CMK (cell line): ENCODE measurements around the gene BHLHA15.
A peak's percentile ranks its signal among the peaks of the same experiment; 100 is the strongest.
"Not testable (repeated sequence)": the region's sequence is repeated elsewhere in the genome, so short reads cannot be mapped to it uniquely, and the experiment has no call there.

Experiments used
- DNase-seq: peaks from one replicate; pipeline ENCODE4 v3.0.0-alpha.2; 2010; ENCODE audit warnings: low read depth

The BHLHA15 gene

GRCh38 chr7:98210513-98211220, 572 bp upstream of the BHLHA15 start:
- no peak for DNase-seq

- DNase-seq: no peak
Observed at GRCh38 chr7:98211676-98212531, 665 bp downstream of the BHLHA15 start.

- no peak for DNase-seq
Observed at GRCh38 chr7:98212532-98213041, 1.3 kb downstream of the BHLHA15 start.

DNA sequence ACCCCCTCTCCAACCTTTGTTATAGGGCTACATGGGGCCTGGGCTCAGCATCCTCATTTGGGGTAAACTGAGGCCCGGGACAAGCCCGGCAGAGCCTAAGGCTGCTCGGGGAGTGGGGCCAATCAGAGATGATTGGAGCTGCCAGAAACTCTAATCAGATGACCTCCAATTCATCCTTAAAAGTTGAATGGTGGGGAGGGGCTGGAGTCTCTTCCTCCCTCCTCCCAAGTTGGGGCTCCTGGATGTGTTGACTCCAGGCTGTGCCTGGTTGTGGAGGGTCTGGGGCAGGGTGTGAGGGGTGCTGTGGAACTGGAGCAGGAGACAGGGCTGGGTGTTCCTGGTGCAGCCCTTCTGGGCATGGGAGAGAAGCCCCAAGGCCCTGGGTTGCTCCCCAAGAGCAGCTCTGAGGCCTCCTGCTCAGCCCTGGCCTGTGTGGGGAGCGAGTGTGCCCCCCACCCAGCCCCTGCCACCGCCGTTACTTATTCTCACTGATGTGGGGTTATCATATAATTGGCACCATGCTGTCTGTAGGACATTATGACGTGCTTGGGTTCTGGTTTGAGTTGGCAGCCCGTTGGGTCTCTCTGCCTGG, 2.2 kb downstream of the BHLHA15 start:
- no peak for DNase-seq

- DNase-seq: no peak
Observed at GRCh38 chr7:98213888-98214810, 2.9 kb downstream of the BHLHA15 start.

DNA sequence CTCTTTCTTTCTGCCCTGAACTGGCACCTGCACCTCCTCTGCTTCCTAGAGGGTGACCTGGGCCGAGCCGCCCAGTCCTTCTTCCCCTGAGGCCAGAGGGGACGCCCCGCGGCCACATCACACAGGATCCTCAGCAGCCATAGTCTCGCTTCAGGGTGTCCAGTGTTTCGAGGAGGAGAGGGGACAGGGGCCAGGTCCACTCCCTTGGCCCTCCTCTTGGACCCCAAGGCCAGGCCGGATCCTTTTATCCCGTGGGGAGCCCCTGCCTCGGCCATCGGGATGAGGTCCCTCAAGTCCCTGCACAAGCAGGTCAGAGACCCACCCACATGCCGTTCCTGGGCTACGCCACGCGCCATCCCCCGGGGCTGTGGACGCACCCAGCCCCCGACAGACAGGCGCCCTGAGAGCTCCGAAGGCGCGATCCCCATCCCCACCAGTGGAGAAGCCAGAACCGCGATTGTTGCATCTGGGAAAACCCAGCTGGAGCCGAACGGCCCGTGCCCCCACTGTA, 3.6 kb downstream of the BHLHA15 start:
- no peak for DNase-seq

DNA sequence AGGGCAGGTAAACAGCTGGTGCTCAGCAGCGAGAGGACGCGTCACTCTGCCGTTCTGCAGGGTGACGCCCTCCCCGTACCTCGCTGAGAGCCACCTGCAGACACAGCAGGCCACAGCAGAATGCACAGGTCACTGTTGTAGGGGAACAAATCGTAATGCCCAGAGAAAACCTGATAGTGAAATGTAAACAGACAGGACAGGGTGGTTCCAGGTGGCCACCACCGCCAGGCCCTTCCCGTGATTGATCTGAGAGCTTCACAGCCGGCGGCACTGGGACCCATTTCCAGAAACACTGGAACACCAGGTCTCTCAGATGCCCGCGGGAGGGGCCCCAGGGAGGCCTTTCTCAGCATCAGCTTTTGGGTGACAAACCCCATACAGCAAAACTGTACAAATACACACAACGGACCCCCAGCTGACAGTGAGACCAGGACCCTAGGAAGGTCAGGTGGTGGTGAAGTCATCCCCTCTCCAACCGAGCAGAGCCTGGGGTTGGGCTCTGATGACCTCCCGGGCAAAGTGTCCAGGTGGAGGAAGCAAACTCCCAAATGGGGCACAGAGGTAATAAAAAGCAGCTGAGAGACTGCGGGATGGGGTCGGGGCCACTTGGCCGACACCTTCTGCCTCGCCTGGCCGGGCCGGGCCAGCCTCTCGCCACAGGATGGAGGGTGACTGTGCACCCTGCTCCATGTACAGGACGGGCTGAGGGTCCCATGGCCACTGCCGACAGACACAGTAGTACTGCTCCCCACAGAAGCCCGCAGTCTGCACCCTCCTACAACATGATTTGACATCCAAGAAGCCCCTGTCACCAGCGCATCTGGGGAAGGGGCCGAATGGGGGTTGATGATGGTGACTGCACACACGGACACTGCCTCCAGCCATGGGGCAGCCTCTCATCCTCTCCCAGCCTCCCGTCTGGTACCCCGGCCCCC, 4.6 kb downstream of the BHLHA15 start:
- no peak for DNase-seq

GRCh38 chr7:98216941-98217622, 5.8 kb downstream of the BHLHA15 start:
- no peak for DNase-seq

DNA sequence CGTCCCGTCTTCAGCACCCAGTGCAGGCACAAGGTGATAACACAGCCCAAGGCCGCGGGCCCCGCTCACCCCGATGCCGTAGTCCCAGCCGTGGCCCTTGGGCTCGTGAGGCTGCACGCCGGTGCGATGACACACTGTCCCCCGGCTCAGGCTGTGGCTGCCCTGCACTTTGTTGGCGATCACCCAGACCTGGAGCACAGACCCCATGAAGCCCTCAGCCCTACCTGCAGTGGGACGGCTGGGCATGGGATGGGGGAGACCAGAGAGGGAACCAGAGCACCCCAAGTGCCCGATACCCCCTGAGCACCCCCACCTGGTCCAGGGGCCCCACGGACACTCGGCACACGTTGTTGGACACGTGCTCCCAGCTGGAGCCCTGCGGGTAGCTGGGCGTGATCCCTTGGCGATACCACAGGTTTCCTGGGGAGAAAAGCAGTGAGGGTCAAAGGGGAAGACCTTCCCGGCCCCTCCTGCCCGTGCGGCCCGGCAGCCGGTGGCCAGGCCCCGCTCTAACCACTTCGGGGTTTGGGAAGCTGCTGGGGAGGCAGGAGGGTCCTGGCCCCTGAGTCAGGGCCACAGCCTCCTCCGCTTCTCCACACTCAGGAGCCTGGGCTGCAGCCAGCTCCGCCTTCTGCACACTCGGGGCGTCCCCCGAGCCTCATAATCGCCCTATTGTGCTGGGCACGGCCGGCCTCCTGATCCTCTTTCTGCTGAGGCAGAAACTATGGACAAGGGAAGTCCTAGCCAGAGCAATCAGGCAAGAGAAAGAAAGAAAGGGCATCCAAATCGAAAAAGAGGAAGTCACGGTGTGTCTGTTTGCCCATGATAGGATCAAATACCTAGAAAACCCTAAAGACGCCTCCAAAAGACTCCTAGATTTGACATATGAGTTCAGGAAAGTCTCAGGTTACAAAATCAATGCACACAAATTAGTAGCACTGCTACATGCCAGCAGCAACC, 6.7 kb downstream of the BHLHA15 start:
- peak; percentile 59 for DNase-seq

GRCh38 chr7:98219382-98219781, 8.1 kb downstream of the BHLHA15 start:
- DNase-seq: not testable (repeated sequence)

DNA sequence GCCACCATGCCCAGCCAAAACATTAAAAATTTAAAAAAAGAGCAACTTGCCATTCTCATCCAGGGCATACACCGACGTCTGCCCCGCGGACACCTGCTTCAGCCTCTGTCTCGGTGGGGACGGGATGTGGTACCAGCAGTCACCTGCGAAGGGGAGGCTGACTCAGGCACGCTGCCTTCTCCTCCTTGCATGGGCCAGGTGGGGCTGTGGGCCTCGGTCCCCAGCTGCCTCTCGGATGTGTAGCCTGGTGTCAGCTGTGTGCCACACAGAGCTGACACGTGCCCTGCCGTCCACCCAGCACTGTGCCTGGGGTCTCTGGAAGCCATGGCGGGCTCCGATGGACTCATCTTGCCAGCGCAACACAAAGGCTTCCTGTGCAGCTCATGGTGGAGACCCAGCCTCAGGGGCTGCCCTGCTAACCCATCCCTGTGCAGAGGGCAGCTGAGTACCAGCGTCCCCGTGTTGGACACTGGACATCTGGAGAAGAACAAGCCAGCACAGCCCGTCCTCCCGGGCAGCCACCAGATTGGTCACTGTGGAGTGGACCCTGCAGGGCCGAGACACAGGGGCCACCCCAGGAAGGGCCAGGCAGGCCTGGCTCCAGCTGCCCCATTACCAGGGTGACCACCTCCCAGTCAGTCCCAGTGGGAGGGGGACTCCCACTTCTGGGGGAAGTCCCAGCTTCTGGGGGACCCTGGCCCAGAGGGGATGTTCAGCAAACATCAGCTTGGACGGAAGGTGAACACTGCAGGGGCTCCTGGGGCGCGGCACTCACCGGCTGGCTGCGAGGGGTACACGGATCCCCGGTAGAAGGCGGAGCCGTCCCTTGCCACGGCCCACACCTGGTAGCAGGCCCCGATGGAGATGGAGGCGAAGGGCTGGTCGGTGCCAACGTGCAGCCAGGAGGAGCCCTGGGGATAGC, 10.6 kb downstream of the BHLHA15 start:
- no peak for DNase-seq

DNA sequence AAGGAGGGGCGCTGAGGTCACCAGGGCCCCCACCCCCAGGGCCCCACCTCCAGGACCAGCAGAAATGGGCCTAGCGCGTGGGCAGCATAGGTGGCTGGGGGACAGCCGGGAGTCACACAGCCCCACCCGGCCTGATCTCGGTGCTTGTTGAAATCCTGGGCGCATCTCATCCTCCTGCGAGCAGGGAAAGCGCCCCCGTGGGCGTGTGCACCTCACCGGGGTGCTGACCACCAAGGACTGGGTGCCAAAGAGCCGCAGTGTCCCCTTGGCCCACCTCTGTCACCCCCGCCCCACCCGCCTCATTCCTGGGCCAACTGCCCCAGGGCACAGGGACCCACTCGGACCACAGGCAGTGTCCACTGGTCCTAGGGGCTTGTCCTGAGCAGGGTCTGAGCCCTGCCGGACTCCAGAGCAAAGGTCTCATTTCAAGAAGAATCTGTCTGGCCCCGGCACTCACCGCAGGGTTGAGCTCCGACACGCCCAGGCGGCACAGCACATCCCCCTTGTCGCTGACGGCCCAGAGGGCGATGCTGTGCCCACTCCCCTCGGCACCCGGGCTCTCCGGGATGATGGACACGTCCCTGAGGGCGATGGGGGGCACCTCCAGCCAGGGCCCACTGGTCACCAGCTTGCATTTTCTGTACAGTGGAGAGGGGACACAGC, 11.4 kb downstream of the BHLHA15 start:
- DNase-seq: no peak

GRCh38 chr7:98223351-98223897, 12.2 kb downstream of the BHLHA15 start:
- no peak for DNase-seq

DNA sequence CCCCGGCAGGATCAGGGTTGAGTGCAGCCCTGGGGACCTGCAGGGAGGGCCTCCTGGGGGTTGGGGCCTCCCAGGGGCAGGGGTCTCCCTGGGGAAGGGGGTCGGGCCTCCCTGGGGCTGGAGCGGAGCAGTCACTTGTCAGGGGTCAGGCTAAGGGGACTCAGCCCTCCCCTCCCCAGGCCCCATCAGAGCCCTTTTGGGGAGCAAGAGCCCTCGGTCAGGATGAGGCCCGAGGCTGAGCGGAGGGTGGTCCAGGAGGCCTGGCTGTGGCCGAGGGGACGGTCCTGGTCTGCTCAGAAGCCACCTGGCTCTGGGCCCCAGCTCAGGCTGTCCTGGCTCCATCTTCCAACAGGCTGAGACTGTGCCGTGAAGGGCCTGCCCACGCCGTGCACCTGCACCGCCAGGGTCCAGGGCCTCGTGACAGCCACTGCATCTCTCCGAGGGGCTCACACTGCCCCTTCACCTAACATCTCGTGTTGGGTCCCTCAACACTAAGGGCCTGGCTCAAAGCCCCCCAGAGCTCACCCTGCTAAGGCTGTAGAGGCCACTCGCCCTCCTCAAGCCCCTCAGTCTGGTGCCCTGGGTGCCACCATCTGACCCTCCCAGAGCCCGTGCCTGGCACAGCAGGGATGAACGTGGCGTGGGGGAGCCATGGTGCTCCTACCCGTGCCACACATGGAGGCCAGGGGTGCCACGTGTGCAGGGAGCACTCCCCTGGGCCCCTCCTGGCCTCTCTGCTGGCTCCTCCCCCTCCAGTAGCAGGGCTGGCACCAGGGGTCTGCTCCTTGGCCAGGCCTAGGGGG, 12.9 kb downstream of the BHLHA15 start:
- DNase-seq: no peak

DNA sequence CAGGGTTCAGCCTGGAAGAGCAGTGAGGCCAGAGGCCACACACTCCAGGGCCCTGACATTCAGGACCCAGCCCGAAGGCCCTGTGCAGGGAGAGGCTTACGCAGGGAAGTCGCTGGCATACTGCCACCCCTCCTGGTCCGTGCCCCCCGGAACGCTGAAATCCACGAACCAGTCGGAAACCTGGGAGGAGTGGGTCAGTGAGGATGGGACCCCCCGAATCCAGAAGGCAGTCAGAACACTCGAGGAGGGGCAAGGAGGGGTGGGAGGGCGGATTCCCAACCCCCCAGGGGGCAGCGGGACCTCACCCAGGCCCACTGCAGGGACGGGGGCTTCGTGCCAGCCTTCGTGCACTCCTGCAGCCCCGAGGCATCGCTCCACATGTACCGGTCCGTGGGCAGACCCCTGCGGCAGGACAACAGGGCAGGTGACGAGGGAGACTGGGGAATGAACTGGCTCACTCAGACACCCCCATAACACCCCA, 13.5 kb downstream of the BHLHA15 start:
- no peak for DNase-seq
